HEK293 (cell line): ENCODE results near the gene SLC19A1.

Experiments used
- CTCF ChIA-PET: fragments of 350-600 bp; formaldehyde crosslinking; extraction: SDS; loops from one replicate; lab custom pipeline; 2021; ENCODE audit warnings: antibody characterized with exemption; lab: Yijun Ruan, JAX
- POLR2A ChIA-PET: fragments of 300-600 bp; formaldehyde crosslinking; extraction: SDS; loops from one replicate; lab custom pipeline; 2020; ENCODE audit warnings: antibody characterized with exemption, inconsistent platforms; lab: Yijun Ruan, JAX
- H3K27ac ChIP-seq: fragments of 200-500 bp; sonication (Bioruptor generic); 2 replicates; pipeline ENCODE4 v1.5.1; 2014; ENCODE audit warnings: low read depth, low read length, control low read depth, inconsistent platforms; ENCODE audit errors: extremely low read depth
- H3K36me3 ChIP-seq, 2 experiments: fragments of 200-500 bp in 1 of 2; sonication (Bioruptor generic) in 1 of 2; 1 replicate in 1 of 2; 2 replicates in 1 of 2; pipeline ENCODE4 v1.5.1; 2014 to 2017; ENCODE audit warnings: inconsistent platforms in 2 of 2, low read length in 2 of 2; ENCODE audit not compliant: control insufficient read depth in 2 of 2, insufficient read depth in 1 of 2
- H3K4me1 ChIP-seq: fragments of 200-500 bp; sonication (Bioruptor generic); 2 replicates; pipeline ENCODE4 v1.5.1; 2014; ENCODE audit warnings: mild to moderate bottlenecking, low read length, inconsistent platforms; ENCODE audit not compliant: control insufficient read depth, insufficient read depth
- H3K4me3 ChIP-seq: 2 replicates; pipeline ENCODE4 v1.5.1; 2011; ENCODE audit warnings: low read depth, mild to moderate bottlenecking, control low read depth, low read length, moderate library complexity
- H3K9me3 ChIP-seq: fragments of 200-500 bp; sonication (Bioruptor generic); 2 replicates; pipeline ENCODE4 v1.5.1; 2014; ENCODE audit warnings: low read depth, low read length, inconsistent platforms; ENCODE audit not compliant: control insufficient read depth, insufficient read depth
- CTCF ChIP-seq: fragments of 450-650 bp; formaldehyde crosslinking; IDR thresholded peaks from 2 replicates; pipeline ENCODE4 v1.5.1; 2016; ENCODE audit warnings: missing biosample characterization, missing genetic modification characterization
- REPIN1 ChIP-seq: fragments of 450-650 bp; formaldehyde crosslinking; IDR thresholded peaks from 2 replicates; pipeline ENCODE4 v1.5.1; 2017; ENCODE audit warnings: missing biosample characterization, missing genetic modification characterization, low read depth
- SP2 ChIP-seq: fragments of 450-650 bp; formaldehyde crosslinking; IDR thresholded peaks from 2 replicates; pipeline ENCODE4 v1.5.1; 2016; ENCODE audit warnings: missing biosample characterization, missing genetic modification characterization
- YY2 ChIP-seq: fragments of 450-650 bp; formaldehyde crosslinking; IDR thresholded peaks from 2 replicates; pipeline ENCODE4 v1.5.1; 2016; ENCODE audit warnings: missing biosample characterization, missing genetic modification characterization
- ZBTB1 ChIP-seq: fragments of 450-650 bp; formaldehyde crosslinking; IDR thresholded peaks from 2 replicates; pipeline ENCODE4 v1.5.1; 2016; ENCODE audit warnings: missing biosample characterization, missing genetic modification characterization
- ZBTB10 ChIP-seq: fragments of 450-650 bp; formaldehyde crosslinking; IDR thresholded peaks from 2 replicates; pipeline ENCODE4 v1.5.1; 2016; ENCODE audit warnings: missing biosample characterization, missing genetic modification characterization
- ZBTB44 ChIP-seq: fragments of 450-650 bp; IDR thresholded peaks from 2 replicates; pipeline ENCODE4 v1.5.1; 2018; ENCODE audit warnings: missing biosample characterization, mild to moderate bottlenecking, missing genetic modification characterization
- ZNF146 ChIP-seq: fragments of 450-650 bp; formaldehyde crosslinking; IDR thresholded peaks from 2 replicates; pipeline ENCODE4 v1.5.1; 2016; ENCODE audit warnings: missing biosample characterization, missing genetic modification characterization
- ZNF174 ChIP-seq: fragments of 450-650 bp; formaldehyde crosslinking; IDR thresholded peaks from 2 replicates; pipeline ENCODE4 v1.5.0; 2017; ENCODE audit warnings: missing biosample characterization, mild to moderate bottlenecking, missing genetic modification characterization
- ZNF2 ChIP-seq: fragments of 450-650 bp; formaldehyde crosslinking; IDR thresholded peaks from 2 replicates; pipeline ENCODE4 v1.5.1; 2016; ENCODE audit warnings: missing biosample characterization, missing genetic modification characterization
- ZNF37A ChIP-seq: fragments of 450-650 bp; IDR thresholded peaks from 2 replicates; pipeline ENCODE4 v1.5.1; 2018; ENCODE audit warnings: missing biosample characterization, missing genetic modification characterization
- ZNF398 ChIP-seq: fragments of 450-650 bp; formaldehyde crosslinking; IDR thresholded peaks from 2 replicates; pipeline ENCODE4 v1.5.1; 2017; ENCODE audit warnings: missing biosample characterization, missing genetic modification characterization
- ZNF580 ChIP-seq: fragments of 450-650 bp; formaldehyde crosslinking; IDR thresholded peaks from 2 replicates; pipeline ENCODE4 v1.5.1; 2016; ENCODE audit warnings: missing biosample characterization, missing genetic modification characterization
- ZNF768 ChIP-seq: fragments of 450-650 bp; formaldehyde crosslinking; IDR thresholded peaks from 2 replicates; pipeline ENCODE4 v1.5.1; 2018; ENCODE audit warnings: missing biosample characterization, mild to moderate bottlenecking, missing genetic modification characterization
- ZSCAN4 ChIP-seq: fragments of 450-650 bp; formaldehyde crosslinking; IDR thresholded peaks from 2 replicates; pipeline ENCODE4 v1.5.1; 2017; ENCODE audit warnings: missing biosample characterization, missing genetic modification characterization
- ZSCAN5A ChIP-seq: fragments of 450-650 bp; formaldehyde crosslinking; IDR thresholded peaks from 2 replicates; pipeline ENCODE4 v1.5.1; 2016; ENCODE audit warnings: missing biosample characterization, missing genetic modification characterization

The SLC19A1 gene

GRCh38 chr21:45449658-45450422 is 92.4 kb downstream of the SLC19A1 start:
- no peak for TF ChIP-seq ZNF768 (tag by site-specific recombination)
- TF ChIP-seq ZNF174 (tag by site-specific recombination): no peak
- ChIA-PET CTCF (no interaction called here), POLR2A (no interaction called here)
- no peaks in the 10 kb centered on the region for H3K9me3 ChIP-seq
- no peaks in the 10 kb centered on the region for H3K4me1 ChIP-seq
- no peak overlapping the region for H3K4me3 ChIP-seq
- H3K36me3 ChIP-seq: peaks cover 0 to 5% of the 10 kb centered on the region in 2 experiments; a peak in 1 of 3 replicates
- H3K27ac ChIP-seq: no peak overlapping the region

- Histone ChIP-seq H3K27ac (no peak overlapping the region), H3K4me1 (no peaks in the 10 kb centered on the region), H3K4me3 (no peak overlapping the region), H3K36me3 (peaks cover 0 to 5% of the 10 kb centered on the region in 2 experiments; a peak in 1 of 3 replicates), H3K9me3 (no peaks in the 10 kb centered on the region)
- POLR2A ChIA-PET: no interaction called here
- CTCF ChIA-PET: interaction anchor here (0.6 kb wide), 1 partner anchor 85 kb away, joined by 5 read pairs; no protein-coding TSS in a partner anchor
- TF ChIP-seq ZNF580 (tag by site-specific recombination) (no peak), ZSCAN4 (tag by site-specific recombination) (no peak), ZNF398 (no peak), ZBTB10 (tag by site-specific recombination) (no peak), ZNF37A (tag by site-specific recombination) (no peak), YY2 (no peak), ZNF2 (tag by site-specific recombination) (no peak), ZBTB44 (tag by site-specific recombination) (no peak), ZNF146 (no peak), CTCF (tag by site-specific recombination) (no peak), ZSCAN5A (tag by site-specific recombination) (no peak), REPIN1 (tag by site-specific recombination) (no peak), ZBTB1 (tag by site-specific recombination) (no peak), SP2 (tag by site-specific recombination) (no peak)
These were observed 93.2 kb downstream of the SLC19A1 start for GRCh38 chr21:45448810-45449657.
